Eye (tissue), 1 donor: Measurements from ENCODE around the gene FUT2.
A peak's percentile ranks its signal among the peaks of the same experiment; 100 is the strongest.

ENCODE experiments used
- DNase-seq: peaks from one replicate; pipeline ENCODE4 v3.0.0-alpha.2; 2015

The FUT2 gene

DNA sequence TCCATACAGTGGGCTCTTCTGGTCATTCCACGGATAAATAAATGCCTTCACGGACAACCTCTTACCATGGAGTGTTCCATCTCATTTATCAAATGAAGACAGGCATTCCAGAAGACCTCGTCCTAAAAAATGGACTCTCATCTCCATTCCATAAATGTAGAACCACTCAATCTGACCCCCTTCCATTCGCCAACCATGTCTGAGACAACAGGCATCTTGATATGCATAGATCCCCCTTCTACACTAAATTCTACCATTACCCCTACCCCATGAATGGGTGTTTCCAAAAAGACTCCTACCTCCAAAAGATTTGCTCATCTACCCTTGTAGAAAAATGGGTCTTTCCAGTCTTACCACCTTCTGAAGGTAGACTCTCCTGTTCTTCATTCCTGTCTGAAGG lies 35.7 kb downstream of the FUT2 start:
- DNase-seq: no peak

DNA sequence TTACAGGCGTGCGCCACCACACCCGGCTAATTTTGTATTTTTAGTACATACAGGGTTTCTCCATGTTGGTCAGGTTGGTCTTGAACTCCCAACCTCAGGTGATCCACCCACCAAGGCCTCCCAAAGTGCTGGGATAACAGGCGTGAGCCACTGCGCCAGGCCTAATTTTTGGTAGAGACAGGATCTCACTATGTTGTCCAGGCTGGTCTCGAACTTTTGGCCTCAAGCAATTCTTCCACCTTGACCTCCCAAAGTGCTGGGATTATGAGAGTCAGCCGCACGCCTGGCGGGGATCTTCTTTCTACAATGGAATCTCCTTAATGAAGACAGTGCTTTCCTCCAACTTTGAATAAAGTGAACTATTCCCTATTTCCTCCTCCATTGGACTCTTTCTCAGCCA lies 38.9 kb downstream of the FUT2 start:
- no peak for DNase-seq

DNA sequence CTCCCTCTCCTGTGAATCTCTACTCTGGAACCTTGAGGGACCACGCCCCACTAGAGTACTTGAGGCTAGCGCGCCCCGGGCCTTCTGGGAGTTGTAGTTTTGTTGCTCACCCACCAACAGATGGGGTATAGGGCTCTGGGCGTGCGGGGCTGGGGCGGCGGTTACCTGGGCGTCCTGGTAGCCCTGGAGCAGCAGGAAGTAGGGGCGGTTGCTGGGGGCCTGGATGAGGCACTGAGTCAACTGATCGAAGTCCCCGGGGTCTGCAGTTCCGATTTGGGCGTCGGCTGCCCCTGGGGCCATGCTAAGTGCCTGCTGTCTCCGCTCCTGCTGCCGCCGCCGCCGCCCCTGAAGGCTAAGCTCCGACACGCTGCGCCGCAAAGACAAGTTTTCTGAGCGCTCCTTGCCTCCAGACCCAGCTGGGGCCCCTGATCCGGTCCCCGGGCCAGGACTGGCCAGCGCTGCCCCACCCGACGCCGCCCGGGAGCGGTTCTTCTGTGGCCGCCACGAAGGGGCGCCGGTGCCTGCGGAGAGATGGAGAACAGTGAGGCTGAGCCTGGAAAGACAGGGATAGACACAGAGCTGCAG lies 39.4 kb downstream of the FUT2 start:
- peak; percentile 78 for DNase-seq

DNA sequence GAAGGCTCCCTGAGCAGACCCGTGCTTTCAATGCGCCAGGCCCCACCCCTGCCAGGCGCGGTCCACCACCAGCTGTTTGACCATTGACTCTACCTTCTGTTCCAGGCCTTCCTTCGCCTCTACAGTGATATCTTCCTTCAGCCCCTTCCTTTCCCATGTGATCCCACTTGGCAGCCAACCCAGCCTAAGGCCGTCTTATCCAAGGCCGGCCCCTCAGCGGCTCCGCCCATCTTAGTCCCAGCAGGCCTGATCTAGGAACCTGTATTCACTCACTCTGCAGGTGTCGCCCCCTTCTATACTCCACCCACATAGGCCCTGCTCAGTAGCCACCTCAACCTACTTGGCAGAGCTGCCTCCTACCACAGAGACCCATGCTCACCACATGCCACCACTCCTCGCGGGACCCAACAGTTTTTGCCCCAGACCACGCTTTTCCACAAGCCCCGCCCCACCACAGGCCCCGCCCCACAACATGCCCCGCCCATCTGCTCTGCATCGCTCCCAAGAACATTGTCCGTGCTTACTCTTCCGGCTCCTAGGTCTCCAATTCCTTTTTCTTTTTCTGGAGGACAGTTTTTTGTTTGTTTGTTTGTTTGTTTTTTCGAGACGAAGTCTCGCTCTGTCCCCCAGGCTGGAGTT lies 41.7 kb downstream of the FUT2 start:
- no peak for DNase-seq

DNA sequence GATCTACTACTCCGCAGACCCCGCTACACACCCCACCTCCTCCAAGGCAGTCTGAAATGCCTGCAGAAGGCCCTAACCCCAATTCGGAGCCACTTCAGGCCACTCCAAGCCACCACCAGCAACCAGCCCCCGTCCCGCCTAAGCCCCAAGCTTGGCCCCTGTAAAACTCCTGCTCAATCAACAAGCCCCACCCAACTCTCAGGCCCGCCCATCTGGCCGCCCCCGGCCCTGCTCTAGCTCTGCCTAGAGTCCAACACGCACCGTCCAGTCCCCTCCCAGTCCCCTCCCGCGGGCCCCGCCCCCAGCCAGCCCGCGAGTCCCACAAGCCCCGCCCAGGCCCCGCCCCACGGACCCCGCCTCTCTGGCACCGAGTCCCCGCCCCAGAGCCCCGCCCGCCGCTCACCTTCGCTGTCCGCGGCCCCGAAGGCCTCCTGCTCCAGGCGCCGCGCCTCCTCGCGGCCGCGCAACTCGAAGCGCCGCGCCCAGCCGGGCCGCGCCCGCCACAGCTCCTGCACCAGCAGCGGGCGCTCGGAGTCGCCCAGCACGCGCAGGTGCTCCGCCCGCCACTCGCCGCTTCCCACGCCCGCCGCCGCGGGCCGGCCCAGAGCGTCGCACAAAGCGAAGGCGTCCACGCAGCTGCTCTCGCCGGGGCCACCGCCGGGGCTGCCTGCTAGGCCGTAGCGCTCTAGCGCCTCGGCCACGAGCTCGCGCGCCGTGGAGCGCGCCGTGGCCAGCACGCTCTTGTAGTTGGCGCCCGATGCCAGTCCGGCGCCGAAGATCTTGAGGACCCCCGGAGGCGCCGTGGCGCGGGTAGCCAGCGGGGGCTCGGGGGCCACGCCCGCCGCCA lies 43.0 kb downstream of the FUT2 start:
- peak; percentile 94 for DNase-seq

DNA sequence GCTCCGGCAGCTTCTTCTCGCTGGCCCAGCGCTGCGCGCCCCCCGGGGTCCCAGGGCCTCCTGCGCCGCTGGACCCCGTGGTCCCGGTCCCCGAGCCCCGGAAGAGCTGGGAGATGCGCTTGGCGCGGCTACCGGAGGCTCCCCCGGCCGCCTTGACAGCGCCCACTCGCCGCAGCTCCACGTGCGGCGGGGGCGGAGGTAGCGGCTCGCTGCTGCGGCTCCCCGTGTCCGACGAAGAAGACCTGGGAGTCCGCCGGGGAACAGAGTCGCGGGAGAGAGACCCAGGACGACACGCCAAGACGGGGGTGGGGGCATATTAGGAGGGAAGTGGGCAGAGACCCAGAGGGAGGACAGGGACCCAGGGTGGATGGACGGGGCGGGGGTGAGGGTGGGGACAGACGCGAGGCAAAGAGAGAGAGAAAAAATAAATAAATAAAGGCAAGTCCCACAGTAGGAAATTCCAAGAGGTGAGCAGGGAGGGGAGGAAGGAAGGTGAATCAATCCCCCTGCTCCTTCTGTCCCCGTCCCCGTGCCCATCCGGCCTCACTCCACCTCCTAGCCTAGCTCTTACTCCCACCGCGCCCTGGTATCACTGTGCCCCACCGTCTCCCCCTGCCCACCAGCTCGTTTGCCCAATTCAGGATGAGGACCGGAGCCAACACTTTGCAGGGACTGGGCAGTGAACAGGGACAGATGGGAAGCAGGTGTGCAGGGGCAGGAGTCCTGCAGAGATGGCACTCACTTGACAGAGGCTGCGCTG lies 43.8 kb downstream of the FUT2 start:
- peak; percentile 59 for DNase-seq

DNA sequence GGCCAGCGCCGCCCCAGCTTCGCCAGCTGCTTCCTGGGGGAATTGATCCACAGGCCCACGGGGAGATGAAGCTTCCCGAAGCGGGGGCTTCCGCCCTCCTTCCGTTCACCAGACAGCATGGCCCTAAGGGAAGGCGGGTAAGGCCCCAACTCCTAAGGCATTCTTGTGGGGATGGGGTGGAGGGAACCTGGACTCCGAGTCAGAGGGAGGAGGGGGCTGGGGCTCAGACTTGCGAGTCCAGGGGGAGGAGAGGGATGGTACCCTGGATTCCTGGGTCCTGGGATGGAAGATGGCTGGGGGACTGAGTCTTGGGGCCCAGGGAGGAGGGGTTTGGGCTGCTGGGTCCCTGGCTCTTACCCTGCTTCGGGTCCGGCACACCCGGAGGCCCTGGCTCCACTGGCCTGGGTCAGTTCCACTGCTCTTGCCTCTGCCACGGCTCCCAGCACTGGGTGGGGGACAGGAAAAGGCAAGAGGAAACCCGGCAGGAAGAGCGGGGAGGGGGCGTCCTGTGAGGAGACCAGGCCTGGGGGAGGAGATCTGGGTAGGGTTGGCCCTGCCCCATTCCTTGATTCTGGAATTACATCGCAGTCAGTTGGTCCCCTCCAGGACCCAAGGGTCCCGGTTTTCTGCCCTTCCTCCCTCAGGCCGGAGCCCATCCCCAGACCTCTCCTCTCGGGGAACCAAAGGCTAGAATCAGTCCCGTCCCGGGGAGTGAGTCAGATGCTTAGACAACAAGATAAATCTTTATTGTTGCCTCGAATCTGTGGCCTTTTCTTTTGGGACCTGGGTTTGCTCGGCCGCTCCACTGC lies 44.6 kb downstream of the FUT2 start, which contains the start of gene RASIP1:
RASIP1 (minus strand) TSS at position 447 of the 809 bp plus-strand sequence; CDS start at position 119, 328 bp downstream.
- DNase-seq: no peak

DNA sequence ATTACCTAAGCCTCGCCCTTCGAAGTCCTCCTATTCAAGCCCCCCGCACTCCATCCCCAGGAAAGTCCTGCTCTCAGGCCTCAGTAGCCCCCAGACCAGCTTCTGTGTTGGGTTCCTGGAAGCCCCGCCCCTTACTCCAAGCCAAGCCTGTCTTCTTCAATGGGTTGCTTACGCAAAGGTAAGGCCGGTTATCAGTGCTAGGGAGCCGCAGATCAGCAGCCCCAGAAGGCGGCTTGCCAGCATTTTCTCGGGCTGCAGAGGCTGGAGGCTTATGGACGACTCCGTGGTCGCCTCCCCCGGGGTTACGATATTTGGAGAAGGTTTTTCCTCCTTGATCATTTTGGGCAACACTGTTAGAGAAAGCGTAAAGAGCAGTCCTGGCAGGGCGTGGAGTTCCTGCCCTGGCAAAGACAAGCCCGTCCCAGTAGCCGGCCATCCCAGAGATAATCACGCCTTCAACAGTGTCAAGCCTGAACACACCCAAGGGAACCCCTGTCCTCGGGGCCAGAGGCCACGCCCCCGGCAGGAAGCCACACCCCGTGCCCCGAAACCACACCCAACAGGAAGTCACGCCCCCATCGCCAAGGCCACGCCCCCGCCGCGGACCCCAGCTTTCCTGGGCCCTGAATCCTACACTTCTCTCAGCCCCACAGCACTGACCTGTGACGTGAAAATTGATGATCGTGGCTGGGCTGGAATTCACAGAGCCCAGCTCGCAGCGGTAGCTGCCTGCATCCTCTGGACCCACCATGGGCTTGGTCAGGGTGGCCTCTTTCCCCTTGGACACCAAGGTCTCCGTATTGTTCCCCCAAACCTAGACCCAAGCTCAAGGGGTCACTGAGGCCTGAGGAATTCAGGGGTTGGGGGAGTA lies 45.6 kb downstream of the FUT2 start:
- DNase-seq: peak; percentile 35

DNA sequence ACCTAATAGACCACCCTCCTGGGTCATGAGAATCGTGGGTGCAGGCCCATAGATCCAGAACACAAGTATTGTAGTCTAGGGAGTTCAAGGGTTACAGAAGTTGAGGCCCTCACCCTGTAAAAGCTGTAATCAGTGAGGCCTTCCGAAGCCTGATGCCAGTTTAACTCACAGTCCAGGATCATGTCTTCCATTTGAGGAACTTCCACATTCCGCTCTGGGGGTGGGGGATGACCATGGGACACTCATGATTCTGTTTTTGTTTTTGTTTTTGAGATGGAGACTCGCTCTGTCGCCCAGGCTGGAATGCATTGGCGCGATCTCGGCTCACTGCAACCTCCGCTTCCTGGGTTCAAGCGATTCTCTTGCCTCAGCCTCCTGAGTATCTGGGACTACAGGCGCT lies 46.3 kb downstream of the FUT2 start:
- no peak for DNase-seq

DNA sequence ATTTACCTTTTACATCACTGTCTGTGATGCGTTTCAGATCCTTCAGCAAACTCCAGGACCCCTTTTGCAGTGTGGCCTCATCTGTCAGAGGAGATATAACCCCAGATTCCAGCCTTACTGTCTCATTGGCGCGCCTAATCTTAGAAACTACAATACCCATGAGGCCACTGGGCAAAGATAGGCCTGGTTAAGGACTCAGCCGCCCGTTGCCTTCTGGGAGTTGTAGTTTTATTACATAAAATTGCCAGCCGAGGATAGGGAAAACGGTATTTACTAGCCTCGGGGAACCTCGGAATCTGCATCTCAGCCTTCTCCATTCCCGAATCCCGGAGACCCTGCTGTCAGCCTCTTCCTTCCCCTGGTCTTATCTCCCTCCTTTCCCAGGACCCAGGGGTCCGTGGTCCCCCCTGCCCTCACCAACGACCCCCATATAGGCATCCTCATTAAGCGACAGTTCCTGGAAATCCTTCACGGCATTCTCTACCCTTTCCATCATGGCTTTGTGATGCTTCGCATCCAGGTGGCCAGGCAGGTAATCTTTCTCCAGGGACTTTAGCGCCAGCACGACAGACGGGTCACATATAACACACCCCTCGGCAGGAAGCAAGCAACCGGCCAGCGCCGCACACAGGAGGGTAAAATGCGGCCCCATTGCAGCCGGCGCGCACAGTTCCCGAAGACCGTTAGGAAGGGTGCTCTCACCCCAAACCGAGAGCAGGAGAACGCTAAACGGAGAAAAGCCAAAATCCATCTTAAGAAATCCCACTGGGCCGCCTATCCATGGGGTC lies 49.6 kb downstream of the FUT2 start:
- peak; percentile 88 for DNase-seq

DNA sequence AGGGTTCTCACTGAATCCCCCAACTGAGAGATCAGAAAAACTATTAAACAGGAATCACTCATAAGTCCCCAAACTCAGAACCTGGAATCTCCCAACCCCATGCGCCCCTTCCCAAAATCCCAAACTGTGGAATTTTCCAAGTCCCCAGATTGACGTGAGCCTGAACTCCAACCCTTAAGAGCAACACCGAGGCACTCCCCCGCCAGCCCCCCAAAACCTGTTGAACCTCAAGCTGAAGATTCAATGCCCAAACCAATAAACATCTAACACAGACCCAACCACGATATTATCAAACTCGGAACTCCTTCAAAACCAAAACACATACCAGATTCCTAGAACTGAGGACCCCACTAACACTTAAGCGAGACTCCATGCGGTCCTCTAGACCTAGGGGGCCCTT lies 50.3 kb downstream of the FUT2 start:
- DNase-seq: no peak

DNA sequence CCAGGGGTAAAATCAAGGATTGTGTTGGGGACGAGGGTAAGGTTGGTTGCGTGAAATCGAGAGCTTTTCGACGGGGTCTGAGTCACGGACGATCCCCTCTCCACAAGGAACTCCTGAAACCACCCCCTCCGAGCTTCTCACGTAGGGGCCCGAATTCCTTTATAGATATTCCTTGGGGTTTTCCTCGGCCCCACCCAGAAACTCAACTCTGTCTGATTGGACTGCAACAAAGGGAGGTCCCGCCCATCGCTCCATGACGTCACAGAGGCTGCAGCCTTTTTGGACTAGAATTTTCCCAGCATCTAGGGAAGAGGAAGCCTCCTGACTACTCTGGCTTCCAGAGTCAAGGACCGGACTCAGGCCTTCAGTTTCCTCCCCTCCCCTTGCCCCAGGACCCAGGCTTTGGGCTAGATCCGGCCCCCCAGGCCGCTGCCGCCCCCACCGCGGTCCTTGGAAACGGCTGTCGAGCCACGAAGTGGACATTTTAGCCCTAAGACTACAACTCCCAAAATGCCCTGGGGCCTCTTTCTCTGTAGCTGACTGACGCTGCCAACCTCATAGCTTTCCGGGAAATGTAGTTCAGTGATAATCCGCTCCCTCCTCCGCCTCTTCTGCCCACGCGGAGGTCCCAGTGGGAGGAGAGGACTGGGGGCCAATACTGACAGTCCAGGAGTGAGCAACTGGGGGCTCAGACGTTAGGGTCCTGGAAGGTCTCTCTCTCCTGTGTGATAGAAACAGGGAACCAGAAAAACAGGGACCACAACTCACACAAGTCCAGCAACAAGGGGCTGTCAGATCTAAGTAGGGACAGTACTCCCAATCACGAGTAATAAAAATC lies 51.2 kb downstream of the FUT2 start, which contains the start of gene IZUMO1:
IZUMO1 (minus strand) TSS at position 172 of the 838 bp plus-strand sequence. CDS start 1,050 bp downstream, outside the sequence.
- peak; percentile 96 for DNase-seq

DNA sequence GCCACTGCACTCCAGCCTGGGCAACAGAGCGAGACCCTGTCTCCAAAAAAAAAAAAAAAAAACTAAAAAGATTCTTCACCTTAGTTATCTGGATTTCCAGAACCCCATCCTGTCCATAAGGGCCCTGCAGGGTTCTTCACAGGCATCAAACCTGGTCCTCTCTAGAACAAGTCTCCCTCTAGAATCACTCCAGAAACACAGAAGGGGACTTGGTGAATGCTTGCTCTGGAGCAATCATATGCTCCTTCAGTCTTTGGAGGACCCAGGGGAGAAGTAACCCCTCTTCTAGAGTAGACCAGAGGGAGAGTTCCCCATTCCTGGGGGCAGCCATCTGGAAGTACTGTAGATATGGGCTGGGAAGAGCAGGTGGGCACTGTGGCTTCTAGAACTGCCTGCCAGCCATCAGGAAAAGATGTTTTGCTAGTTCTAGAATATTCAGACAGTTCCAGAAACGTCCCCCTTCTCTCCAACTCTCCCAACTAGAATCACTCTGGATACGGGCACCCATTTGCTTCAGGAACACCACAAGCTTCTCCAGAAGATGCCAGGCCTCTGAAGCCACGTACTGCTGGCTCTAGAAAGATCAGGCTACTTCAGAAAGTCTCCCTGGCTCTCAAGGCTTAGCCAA lies 53.9 kb downstream of the FUT2 start:
- DNase-seq: no peak

DNA sequence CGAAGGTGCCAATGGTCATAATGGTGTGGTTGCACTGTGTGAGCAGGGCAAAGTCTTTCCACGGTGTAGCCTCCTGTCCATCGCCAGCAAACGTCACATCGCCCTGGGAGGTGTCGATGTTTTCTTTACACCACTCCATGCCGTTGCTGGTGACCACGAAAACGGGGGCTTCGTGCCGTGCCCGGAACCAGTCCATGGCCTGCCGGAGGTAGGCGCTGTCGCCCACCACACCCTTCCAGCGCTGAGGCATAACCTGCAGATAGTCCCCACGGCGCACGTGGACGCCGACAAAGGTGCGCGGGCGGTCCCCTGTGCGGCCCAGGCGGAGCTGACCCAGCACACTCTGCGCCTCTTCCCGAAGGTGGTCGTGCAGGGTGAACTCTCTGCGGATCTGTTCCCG lies 54.6 kb downstream of the FUT2 start:
- no peak for DNase-seq

DNA sequence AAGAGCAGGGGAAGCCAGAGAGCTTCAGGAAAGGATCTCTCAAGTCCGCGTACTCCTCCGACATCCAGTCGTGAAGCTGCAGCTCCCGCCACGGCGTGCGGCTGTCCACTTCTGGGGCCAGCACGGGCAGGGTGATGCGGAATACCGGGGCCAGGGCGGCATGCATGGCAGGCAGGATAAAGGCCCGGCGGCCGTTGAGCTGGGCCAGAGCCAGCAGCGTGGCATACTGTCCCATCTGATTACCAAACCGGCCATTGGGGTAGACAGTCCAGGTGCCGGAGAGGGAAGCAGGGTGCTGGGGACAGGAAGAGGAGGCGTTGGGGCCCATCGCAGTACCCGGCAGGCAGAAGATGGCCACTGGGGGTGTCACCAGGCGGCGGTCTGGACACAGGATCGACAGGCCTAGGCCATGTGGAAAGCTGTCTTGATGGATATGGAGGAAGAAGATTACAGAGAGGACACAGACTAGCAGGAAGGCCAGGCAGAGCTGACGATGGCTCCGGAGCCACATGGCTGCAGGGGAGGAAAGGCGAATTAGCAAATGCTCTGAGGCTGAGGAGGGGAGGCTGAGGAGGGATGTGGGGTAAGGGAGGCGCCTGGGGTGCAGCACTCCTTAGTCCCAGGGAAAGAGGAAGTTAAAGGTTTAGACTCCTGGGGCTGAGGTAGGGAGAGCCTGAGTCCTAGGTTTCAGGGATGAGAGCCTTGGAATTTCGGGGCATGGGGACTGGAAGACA lies 55.2 kb downstream of the FUT2 start:
- DNase-seq: no peak

DNA sequence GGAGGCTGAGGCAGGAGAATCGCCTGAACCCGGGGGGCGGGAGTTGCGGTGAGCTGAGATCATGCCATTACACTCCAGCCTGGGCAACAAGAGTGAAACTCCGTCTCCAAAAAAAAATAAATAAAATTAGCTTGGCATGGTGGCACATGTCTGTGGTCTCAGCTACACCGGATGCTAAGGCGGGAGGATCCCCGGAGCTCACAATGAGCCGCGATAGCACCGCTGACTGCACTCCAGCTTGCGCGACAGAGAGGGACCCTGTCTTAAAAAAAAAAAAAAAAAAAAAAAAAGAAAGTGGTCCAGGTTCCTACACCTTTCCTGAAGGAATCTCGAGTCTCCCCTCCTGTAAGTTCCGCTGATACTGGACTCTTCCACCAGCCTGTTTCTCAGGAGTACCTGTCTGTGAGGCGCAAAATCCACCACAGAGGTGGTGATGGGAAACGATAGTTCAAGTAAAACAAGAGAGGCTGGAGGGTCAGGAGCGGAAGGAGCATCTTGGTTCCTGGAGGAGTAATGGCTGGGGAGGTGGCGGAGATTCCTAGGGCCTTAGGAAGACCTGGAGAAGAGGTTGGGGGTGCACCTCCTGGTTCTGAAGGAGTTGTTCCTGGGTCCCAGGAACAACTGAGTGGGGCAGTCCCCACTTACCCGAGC lies 56.2 kb downstream of the FUT2 start:
- DNase-seq: peak; percentile 44
